22Rv1 (cell line): ENCODE measurements around the gene GET3.

Experiments
- H3K27ac ChIP-seq: fragments of 450-650 bp; 2 replicates; pipeline ENCODE4 v1.5.1; 2017
- ZFX ChIP-seq: fragments of 450-650 bp; IDR thresholded peaks from 2 replicates; pipeline ENCODE4 v1.6.1; 2017; ENCODE audit warnings: antibody characterized with exemption, borderline replicate concordance
- TF ChIP-seq, protein P1 (sequence below): fragments of 450-650 bp; IDR thresholded peaks from 2 replicates; pipeline ENCODE4 v1.5.1; 2017; ENCODE audit warnings: mild to moderate bottlenecking

The GET3 gene

DNA sequence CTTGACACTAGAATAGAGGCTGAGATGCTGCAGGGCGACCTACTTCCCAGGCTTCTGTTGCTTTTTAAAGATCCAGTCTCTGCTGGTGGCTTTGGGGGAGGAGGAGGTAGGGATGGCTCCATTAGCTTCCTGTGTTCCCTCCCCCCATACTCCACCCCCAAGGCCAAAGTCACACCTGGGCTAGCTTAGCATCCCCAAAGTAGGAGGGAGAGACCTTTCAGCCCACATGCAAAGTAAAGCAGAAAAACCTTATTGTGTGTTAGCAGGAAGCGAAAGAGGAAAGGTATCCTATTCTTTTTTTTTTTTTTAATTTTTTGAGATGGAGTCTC lies 10.3 kb upstream of the GET3 start:
- TF ChIP-seq, protein P1, sequence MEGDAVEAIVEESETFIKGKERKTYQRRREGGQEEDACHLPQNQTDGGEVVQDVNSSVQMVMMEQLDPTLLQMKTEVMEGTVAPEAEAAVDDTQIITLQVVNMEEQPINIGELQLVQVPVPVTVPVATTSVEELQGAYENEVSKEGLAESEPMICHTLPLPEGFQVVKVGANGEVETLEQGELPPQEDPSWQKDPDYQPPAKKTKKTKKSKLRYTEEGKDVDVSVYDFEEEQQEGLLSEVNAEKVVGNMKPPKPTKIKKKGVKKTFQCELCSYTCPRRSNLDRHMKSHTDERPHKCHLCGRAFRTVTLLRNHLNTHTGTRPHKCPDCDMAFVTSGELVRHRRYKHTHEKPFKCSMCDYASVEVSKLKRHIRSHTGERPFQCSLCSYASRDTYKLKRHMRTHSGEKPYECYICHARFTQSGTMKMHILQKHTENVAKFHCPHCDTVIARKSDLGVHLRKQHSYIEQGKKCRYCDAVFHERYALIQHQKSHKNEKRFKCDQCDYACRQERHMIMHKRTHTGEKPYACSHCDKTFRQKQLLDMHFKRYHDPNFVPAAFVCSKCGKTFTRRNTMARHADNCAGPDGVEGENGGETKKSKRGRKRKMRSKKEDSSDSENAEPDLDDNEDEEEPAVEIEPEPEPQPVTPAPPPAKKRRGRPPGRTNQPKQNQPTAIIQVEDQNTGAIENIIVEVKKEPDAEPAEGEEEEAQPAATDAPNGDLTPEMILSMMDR, result no peak
- TF ChIP-seq ZFX, result no peak
- peak overlapping the region; percentile 27 for H3K27ac ChIP-seq

DNA sequence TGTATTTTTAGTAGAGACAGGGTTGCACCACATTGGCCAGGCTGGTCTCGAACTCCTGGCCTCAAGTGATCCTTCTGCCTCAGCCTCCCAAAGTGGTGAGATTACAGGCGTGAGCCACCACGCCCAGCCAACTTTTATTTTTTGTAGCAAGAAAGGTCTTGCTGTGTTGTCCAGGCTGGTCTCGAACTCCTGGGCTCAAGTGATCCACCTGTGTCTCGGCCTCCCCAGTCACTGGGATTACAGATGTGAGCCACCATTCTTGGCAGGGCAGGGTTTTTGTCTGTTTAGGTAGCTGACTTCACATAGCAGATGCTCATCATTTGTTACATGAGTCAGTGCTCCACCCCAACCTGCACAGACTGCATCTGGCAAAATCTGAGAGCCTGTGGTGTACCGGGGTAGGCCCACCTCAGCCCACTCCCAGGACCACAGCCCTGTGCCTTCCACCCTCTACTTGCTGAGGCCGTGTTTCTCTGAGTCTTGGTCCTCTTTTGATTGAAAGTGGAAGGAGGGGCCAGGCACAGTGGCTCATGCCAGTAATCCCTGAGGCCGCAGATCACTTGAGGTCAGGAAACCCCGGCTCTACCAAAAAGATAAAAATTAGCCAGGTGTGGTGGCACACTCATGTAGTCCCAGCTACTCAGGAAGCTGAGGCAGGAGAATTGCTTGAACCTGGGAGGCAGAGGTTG lies 9.4 kb upstream of the GET3 start:
- no peak overlapping the region for H3K27ac ChIP-seq
- TF ChIP-seq, protein P1, result no peak

DNA sequence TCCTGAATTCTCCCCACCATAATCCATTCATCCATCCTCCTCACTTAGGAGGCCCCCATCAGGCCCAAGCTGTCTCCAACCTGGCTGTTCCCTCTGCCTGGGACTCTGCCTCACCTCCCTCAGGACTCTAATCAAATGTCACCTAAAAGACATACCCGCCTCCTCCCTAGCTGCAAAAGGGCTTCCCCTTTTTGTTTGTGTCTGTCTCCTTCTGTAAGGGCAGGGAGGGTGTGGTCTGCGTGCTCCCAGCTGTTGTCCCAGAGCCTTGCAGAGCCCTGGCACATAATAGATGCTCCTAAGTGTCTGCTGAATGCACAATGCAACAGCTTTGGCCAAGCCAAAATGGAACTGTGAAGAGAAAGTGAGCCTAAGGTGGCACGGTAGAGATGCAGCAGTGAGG lies 7.2 kb upstream of the GET3 start:
- H3K27ac ChIP-seq, result no peak overlapping the region
- TF ChIP-seq, protein P1, result no peak
- TF ChIP-seq ZFX, result no peak

DNA sequence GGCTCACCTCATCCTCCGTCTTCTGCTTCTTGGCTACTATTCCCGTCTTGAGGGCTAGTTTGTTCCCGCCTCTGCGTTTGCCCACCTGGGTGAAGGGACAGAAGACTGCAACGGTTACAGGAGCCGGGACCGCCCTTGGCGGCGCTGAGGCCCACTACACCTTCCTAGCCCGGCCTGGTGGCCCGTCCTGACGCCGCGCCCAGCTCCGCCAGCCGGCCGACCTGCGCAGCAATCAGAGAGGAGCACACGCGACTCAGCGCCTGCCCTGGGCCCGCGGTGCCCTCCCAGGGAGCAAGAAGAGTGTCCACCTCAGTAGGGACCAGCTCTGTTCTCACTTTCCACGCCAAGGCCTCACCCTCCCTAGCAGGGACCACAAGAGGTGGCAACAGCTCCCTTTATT lies 6.0 kb upstream of the GET3 start:
- no peak for TF ChIP-seq ZFX
- TF ChIP-seq, protein P1, result no peak
- H3K27ac ChIP-seq, result no peak overlapping the region

DNA sequence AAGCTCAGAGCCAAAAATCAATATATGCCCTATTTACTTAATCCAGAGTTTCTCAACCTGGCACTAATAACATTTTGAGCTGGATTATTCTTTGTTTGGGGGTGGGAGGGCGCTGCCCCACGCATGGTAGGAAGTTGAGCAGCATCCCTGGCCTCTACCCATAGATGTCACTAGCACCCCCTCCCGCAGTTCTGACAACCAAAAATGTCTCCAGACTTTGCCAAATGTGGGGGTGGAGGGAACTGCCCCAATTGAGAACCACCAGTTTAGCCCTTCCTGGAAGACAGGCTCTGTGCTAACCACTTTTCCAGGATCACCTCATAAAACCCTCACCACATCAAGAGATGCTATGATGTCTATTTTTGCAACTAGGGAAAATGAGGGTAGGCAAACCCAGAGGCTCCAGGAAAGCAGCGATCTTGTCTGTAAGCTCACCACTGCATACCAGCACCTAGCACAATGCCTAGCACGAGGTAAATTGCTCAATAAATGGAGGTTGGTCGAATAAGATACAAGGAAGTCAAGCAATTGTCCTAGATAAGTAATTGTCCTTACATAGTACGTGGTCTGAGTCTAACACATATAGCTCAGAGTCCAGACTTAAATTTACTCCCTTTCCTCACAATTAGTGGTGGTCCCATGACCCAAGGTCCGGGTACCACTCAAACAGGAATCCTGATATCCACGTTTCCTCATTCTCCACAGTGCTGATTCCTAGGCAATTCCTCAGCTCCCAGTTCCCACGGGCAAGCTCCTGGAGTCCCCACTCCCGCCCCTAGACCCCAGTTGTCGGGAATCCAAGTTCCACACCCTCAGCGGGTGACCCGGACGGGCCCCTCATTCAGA lies 3.7 kb upstream of the GET3 start:
- TF ChIP-seq ZFX, result no peak
- TF ChIP-seq, protein P1, result peak; percentile 47
- peak overlapping the region; percentile 93 for H3K27ac ChIP-seq

DNA sequence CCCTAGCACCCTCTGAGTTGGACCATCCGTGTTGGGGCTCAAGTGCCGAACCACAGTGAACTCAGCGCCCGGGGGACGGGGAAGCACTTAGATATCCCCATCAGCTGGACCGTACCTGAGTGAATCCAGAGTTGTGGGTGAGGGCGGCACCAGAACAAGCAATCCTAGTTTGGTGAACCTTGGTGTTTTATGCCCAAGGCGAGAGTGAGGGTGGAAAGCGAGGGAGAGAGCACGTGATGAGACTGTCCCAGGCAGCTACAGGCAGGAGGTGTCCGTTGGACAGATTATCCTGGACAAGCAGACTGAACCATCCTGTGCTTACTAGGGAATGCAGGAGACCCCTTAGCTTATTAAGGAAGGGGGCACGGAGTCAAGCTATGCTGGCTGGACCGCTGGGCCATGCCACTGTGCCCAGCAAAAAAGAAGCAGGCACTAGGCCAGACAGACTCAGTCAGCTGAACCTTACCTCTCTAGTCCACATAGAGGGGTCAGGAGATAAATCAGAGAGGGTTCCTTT lies 596 bp downstream of the GET3 start:
- H3K27ac ChIP-seq, result peak overlapping the region; percentile 93
- TF ChIP-seq, protein P1, result no peak
- no peak for TF ChIP-seq ZFX

DNA sequence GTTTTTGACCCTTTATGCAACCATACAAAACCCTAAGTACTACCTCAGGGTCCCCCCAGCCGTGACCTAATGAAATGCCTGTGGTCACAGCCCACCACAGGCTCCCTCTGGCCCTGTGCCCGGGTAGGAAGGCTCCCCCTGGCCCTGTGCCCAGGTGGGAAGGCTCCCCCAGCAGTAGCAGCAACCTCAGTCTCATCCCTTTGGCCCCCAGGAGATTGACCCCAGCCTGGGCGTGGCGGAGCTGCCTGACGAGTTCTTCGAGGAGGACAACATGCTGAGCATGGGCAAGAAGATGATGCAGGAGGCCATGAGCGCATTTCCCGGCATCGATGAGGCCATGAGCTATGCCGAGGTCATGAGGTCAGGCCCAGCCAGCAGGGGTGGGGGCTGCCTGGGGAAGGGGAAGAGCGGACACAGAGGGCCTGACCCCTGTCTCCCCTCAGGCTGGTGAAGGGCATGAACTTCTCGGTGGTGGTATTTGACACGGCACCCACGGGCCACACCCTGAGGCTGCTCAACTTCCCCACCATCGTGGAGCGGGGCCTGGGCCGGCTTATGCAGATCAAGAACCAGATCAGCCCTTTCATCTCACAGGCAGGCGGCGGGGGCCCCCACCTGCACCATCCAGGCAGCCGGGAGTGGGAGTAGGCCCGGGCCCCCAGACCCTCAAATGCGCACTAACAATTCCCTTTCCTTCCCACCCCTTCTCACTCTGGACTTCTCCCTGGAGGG lies 8.0 kb downstream of the GET3 start:
- TF ChIP-seq ZFX, result no peak
- TF ChIP-seq, protein P1, result no peak

More for the DNA sequence above, 8.0 kb downstream of the GET3 start:
- no peak overlapping the region for H3K27ac ChIP-seq
